GM21526 (cell line): ENCODE data around the gene COMMD1.
"Not testable (repeated sequence)": the region's sequence is repeated elsewhere in the genome, so short reads cannot be mapped to it uniquely, and the experiment has no call there.

Experiments used
- ATAC-seq: cut with Tn5 transposase; IDR thresholded peaks from one replicate; pipeline ENCODE4 v1.9.1; 2021; ENCODE audit warnings: moderate library complexity; ENCODE audit not compliant: unreplicated experiment, low FRiP score

Gene COMMD1

GRCh38 chr2:62158444-62159121 lies 253.1 kb downstream of the COMMD1 start:
- ATAC-seq = no peak

- not testable (repeated sequence) for ATAC-seq
These were observed 255.2 kb downstream of the COMMD1 start for GRCh38 chr2:62160691-62161090.

- no peak for ATAC-seq
These were observed 257.8 kb downstream of the COMMD1 start for GRCh38 chr2:62163106-62163831.

GRCh38 chr2:62163834-62164233 lies 258.4 kb downstream of the COMMD1 start:
- no peak for ATAC-seq

- ATAC-seq = no peak
These were observed 270.3 kb downstream of the COMMD1 start for GRCh38 chr2:62175728-62176127.

GRCh38 chr2:62176801-62177200 lies 271.3 kb downstream of the COMMD1 start:
- ATAC-seq = no peak

GRCh38 chr2:62177392-62178049 lies 272.0 kb downstream of the COMMD1 start:
- no peak for ATAC-seq

GRCh38 chr2:62178741-62179271 lies 273.3 kb downstream of the COMMD1 start:
- ATAC-seq = no peak

GRCh38 chr2:62180975-62181374 lies 275.5 kb downstream of the COMMD1 start:
- no peak for ATAC-seq

- no peak for ATAC-seq
These were observed 276.4 kb downstream of the COMMD1 start for GRCh38 chr2:62181843-62182242.

GRCh38 chr2:62184512-62185230 lies 279.2 kb downstream of the COMMD1 start:
- ATAC-seq = no peak
